ENCODE measurements around the gene TPCN2. TPM values are rescaled to one million over a fixed set of nuclear protein-coding genes. Genes with fewer than 3 reads are reported as not detected.

The TPCN2 gene
- total RNA-seq, 1 donor from 2014 or later: 4.5 TPM

GRCh38 chr11:69081180-69081579 is 32.4 kb downstream of the TPCN2 start:
- H3K27me3 ChIP-seq (ENCODE audit: control insufficient read depth, insufficient read depth, low read length): no peaks in the 10 kb centered on the region
- FAIRE-seq (no peak), DNase-seq (ENCODE audit: low read depth) (no peak)
- no peak overlapping the region for H3K4me3 ChIP-seq (ENCODE audit: low read depth, low read length)
- no peak for TF ChIP-seq CTCF (IDR thresholded peaks at IDR 0.05; ENCODE audit: insufficient read depth, low read length, severe bottlenecking)
- peaks cover 9% of the 10 kb centered on the region for H3K36me3 ChIP-seq (ENCODE audit: control insufficient read depth, insufficient read depth, low read length)

GRCh38 chr11:69083531-69084247 is 35.0 kb downstream of the TPCN2 start:
- no peak for FAIRE-seq
- DNase-seq (ENCODE audit: low read depth): no peak
- H3K36me3 ChIP-seq (ENCODE audit: control insufficient read depth, insufficient read depth, low read length): peaks cover 11% of the 10 kb centered on the region
- no peaks in the 10 kb centered on the region for H3K27me3 ChIP-seq (ENCODE audit: control insufficient read depth, insufficient read depth, low read length)
- TF ChIP-seq CTCF (IDR thresholded peaks at IDR 0.05; ENCODE audit: insufficient read depth, low read length, severe bottlenecking): no peak
- no peak overlapping the region for H3K4me3 ChIP-seq (ENCODE audit: low read depth, low read length)

DNA sequence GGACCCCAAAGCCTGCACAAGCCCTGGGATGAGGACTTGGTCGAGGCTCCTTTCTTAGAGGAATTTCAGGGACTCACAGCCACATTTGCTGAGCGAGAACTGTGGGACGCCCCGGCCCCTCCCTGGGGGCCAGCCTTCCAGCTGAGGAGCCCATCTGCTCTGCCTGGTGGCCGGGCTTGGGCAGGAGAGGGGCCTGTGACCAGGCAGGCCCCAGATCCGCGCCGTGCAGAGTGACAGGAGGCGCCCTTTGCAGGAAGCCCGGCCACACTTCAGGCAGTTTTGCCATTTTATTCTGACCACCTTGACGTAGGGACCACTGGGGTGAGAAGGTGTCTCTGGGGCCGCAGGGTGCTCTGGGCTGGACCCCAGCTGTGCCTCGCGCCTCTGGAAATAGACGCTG is 35.6 kb downstream of the TPCN2 start:
- FAIRE-seq: no peak
- H3K27me3 ChIP-seq (ENCODE audit: control insufficient read depth, insufficient read depth, low read length): no peaks in the 10 kb centered on the region
- no peak for TF ChIP-seq CTCF (IDR thresholded peaks at IDR 0.05; ENCODE audit: insufficient read depth, low read length, severe bottlenecking)
- peaks cover 7% of the 10 kb centered on the region for H3K36me3 ChIP-seq (ENCODE audit: control insufficient read depth, insufficient read depth, low read length)
- DNase-seq (ENCODE audit: low read depth): no peak
- H3K4me3 ChIP-seq (ENCODE audit: low read depth, low read length): no peak overlapping the region

DNA sequence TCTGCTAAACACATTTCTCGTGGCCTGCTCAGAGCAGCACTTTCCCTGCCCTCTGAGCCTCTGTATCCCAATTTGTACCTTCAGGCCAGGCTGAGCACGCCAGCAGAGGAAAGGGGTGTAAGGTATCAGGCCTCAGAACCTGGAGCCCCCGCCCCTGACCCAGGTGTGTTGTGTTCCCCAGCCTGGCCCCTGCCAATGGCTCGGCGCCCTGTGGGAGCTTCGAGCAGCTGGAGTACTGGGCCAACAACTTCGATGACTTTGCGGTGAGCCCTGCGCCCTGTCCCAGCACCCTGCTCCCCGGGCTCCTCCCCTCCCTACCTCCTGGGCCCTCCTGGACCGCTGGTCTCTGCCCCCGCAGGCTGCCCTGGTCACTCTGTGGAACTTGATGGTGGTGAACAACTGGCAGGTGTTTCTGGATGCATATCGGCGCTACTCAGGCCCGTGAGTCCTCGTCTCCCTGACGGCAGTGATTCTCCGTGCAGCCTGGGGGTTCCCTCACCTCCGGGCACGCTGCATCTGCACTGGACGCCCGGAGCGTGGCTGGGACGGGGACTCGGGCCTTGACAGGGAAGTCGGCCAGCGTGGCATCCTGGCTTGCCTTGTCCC is 36.9 kb downstream of the TPCN2 start:
- H3K36me3 ChIP-seq (ENCODE audit: control insufficient read depth, insufficient read depth, low read length): peaks cover 9% of the 10 kb centered on the region

GRCh38 chr11:69086152-69087132 is 37.7 kb downstream of the TPCN2 start:
- Histone ChIP-seq H3K27me3 (ENCODE audit: control insufficient read depth, insufficient read depth, low read length) (no peaks in the 10 kb centered on the region), H3K4me3 (ENCODE audit: low read depth, low read length) (no peak overlapping the region), H3K36me3 (ENCODE audit: control insufficient read depth, insufficient read depth, low read length) (peaks cover 8% of the 10 kb centered on the region)
- FAIRE-seq: peak; percentile 64
- DNase-seq (ENCODE audit: low read depth): no peak
- TF ChIP-seq CTCF (IDR thresholded peaks at IDR 0.05; ENCODE audit: insufficient read depth, low read length, severe bottlenecking): no peak

More for the DNA sequence above, 36.9 kb downstream of the TPCN2 start:
- no peak for TF ChIP-seq CTCF (IDR thresholded peaks at IDR 0.05; ENCODE audit: insufficient read depth, low read length, severe bottlenecking)
- no peaks in the 10 kb centered on the region for H3K27me3 ChIP-seq (ENCODE audit: control insufficient read depth, insufficient read depth, low read length)
- FAIRE-seq (no peak), DNase-seq (ENCODE audit: low read depth) (no peak)
- H3K4me3 ChIP-seq (ENCODE audit: low read depth, low read length): no peak overlapping the region

Measured in bronchial epithelial cell (primary cell).